Measurements from ENCODE around the gene VMO1. TPM values are rescaled to one million over a fixed set of nuclear protein-coding genes. Genes with fewer than 3 reads are reported as not detected.

Gene VMO1
- total RNA-seq, 1 donor from 2014 or later, result 0.46 TPM

- no peaks in the 10 kb centered on the region for H3K9me3 Mint-ChIP-seq
- intact Hi-C loops (cut with micrococcal nuclease), result no loop called here
Observed at GRCh38 chr17:4811471-4811870, 25.3 kb upstream of the VMO1 start.

GRCh38 chr17:4810696-4811290 is 24.6 kb upstream of the VMO1 start:
- H3K4me1 Mint-ChIP-seq (ENCODE audit: low read depth), result peaks cover 11% of the 10 kb centered on the region
- no peak for DNase-seq (ENCODE audit: low spot score)
- peaks cover 10% of the 10 kb centered on the region for H3K36me3 Mint-ChIP-seq (ENCODE audit: low read depth)
- no peak overlapping the region for H3K27ac Mint-ChIP-seq
- intact Hi-C loops (cut with micrococcal nuclease), result no loop called here
- H3K9me3 Mint-ChIP-seq, result no peaks in the 10 kb centered on the region
- H3K27me3 Mint-ChIP-seq (ENCODE audit: low read depth), result no peaks in the 10 kb centered on the region
- H3K4me3 Mint-ChIP-seq (ENCODE audit: low read depth), result no peak overlapping the region

More at GRCh38 chr17:4811471-4811870, 25.3 kb upstream of the VMO1 start:
- Mint-ChIP-seq H3K27me3 (ENCODE audit: low read depth) (no peaks in the 10 kb centered on the region), H3K4me1 (ENCODE audit: low read depth) (peaks cover 5% of the 10 kb centered on the region), H3K27ac (no peak overlapping the region), H3K36me3 (ENCODE audit: low read depth) (peaks cover 10% of the 10 kb centered on the region), H3K4me3 (ENCODE audit: low read depth) (no peak overlapping the region)
- no peak for DNase-seq (ENCODE audit: low spot score)

- peak overlapping the region; percentile 77 for H3K4me3 Mint-ChIP-seq (ENCODE audit: low read depth)
- intact Hi-C loops (cut with micrococcal nuclease), result no loop called here
- no peak for DNase-seq (ENCODE audit: low spot score)
- peaks cover 10% of the 10 kb centered on the region for H3K36me3 Mint-ChIP-seq (ENCODE audit: low read depth)
- no peaks in the 10 kb centered on the region for H3K9me3 Mint-ChIP-seq
- peaks cover 11% of the 10 kb centered on the region for H3K4me1 Mint-ChIP-seq (ENCODE audit: low read depth)
- no peaks in the 10 kb centered on the region for H3K27me3 Mint-ChIP-seq (ENCODE audit: low read depth)
- no peak overlapping the region for H3K27ac Mint-ChIP-seq
Observed at GRCh38 chr17:4808378-4808767, 22.2 kb upstream of the VMO1 start.

GRCh38 chr17:4807605-4808377 is 21.6 kb upstream of the VMO1 start:
- H3K4me3 Mint-ChIP-seq (ENCODE audit: low read depth), result peak overlapping the region; percentile 77
- intact Hi-C loops (cut with micrococcal nuclease), result no loop called here
- no peaks in the 10 kb centered on the region for H3K27me3 Mint-ChIP-seq (ENCODE audit: low read depth)

GRCh38 chr17:4806777-4807604 is 20.8 kb upstream of the VMO1 start, which contains the start of gene PLD2:
PLD2 (plus strand) TSS chr17:4807152; CDS start chr17:4807773, 621 bp downstream.
- intact Hi-C loops (cut with micrococcal nuclease), result no loop called here

More at GRCh38 chr17:4807605-4808377, 21.6 kb upstream of the VMO1 start:
- Mint-ChIP-seq H3K36me3 (ENCODE audit: low read depth) (peaks cover 10% of the 10 kb centered on the region), H3K4me1 (ENCODE audit: low read depth) (peaks cover 11% of the 10 kb centered on the region), H3K27ac (no peak overlapping the region), H3K9me3 (no peaks in the 10 kb centered on the region)
- DNase-seq (ENCODE audit: low spot score), result no peak

GRCh38 chr17:4806456-4806776 is 20.3 kb upstream of the VMO1 start:
- Mint-ChIP-seq H3K4me3 (ENCODE audit: low read depth) (peak overlapping the region; percentile 68), H3K27ac (no peak overlapping the region), H3K36me3 (ENCODE audit: low read depth) (peaks cover 10% of the 10 kb centered on the region), H3K27me3 (ENCODE audit: low read depth) (no peaks in the 10 kb centered on the region), H3K4me1 (ENCODE audit: low read depth) (peaks cover 11% of the 10 kb centered on the region), H3K9me3 (no peaks in the 10 kb centered on the region)
- intact Hi-C loops (cut with micrococcal nuclease), result no loop called here
- no peak for DNase-seq (ENCODE audit: low spot score)

More at GRCh38 chr17:4806777-4807604, 20.8 kb upstream of the VMO1 start, which contains the start of gene PLD2:
- peak within 1 kb of the TSS; percentile 77 for H3K4me3 Mint-ChIP-seq (ENCODE audit: low read depth)
- H3K27ac Mint-ChIP-seq, result no peak within 1 kb of the TSS
- peak; percentile 85 for DNase-seq (ENCODE audit: low spot score)
- H3K9me3 Mint-ChIP-seq, result no peaks in the 10 kb centered on the region
- peaks cover 11% of the 10 kb centered on the region for H3K4me1 Mint-ChIP-seq (ENCODE audit: low read depth)
- no peaks in the 10 kb centered on the region for H3K27me3 Mint-ChIP-seq (ENCODE audit: low read depth)
- peaks cover 10% of the 10 kb centered on the region for H3K36me3 Mint-ChIP-seq (ENCODE audit: low read depth)

- no peak for DNase-seq (ENCODE audit: low spot score)
Observed at GRCh38 chr17:4802228-4802627, 16.1 kb upstream of the VMO1 start, which contains the start of gene C17orf114. C17orf114 (minus strand) TSS chr17:4802328.

GRCh38 chr17:4800462-4801196 is 14.5 kb upstream of the VMO1 start:
- H3K9me3 Mint-ChIP-seq, result no peaks in the 10 kb centered on the region
- H3K27ac Mint-ChIP-seq, result no peak overlapping the region
- H3K36me3 Mint-ChIP-seq (ENCODE audit: low read depth), result peaks cover 27% of the 10 kb centered on the region
- intact Hi-C loops (cut with micrococcal nuclease), result no loop called here
- H3K4me1 Mint-ChIP-seq (ENCODE audit: low read depth), result peaks cover 8% of the 10 kb centered on the region
- H3K4me3 Mint-ChIP-seq (ENCODE audit: low read depth), result no peak overlapping the region
- no peaks in the 10 kb centered on the region for H3K27me3 Mint-ChIP-seq (ENCODE audit: low read depth)
- DNase-seq (ENCODE audit: low spot score), result no peak

More at GRCh38 chr17:4802228-4802627, 16.1 kb upstream of the VMO1 start, which contains the start of gene C17orf114:
- peaks cover 21% of the 10 kb centered on the region for H3K36me3 Mint-ChIP-seq (ENCODE audit: low read depth)
- peaks cover 10% of the 10 kb centered on the region for H3K4me1 Mint-ChIP-seq (ENCODE audit: low read depth)
- H3K27me3 Mint-ChIP-seq (ENCODE audit: low read depth), result no peaks in the 10 kb centered on the region
- H3K4me3 Mint-ChIP-seq (ENCODE audit: low read depth), result no peak within 1 kb of the TSS
- H3K9me3 Mint-ChIP-seq, result no peaks in the 10 kb centered on the region
- intact Hi-C loops (cut with micrococcal nuclease), result no loop called here
- no peak within 1 kb of the TSS for H3K27ac Mint-ChIP-seq

GRCh38 chr17:4796552-4796920 is 10.4 kb upstream of the VMO1 start:
- peaks cover 9% of the 10 kb centered on the region for H3K4me1 Mint-ChIP-seq (ENCODE audit: low read depth)
- H3K36me3 Mint-ChIP-seq (ENCODE audit: low read depth), result peaks cover 27% of the 10 kb centered on the region
- no peaks in the 10 kb centered on the region for H3K9me3 Mint-ChIP-seq
- peak overlapping the region; percentile 100 for H3K4me3 Mint-ChIP-seq (ENCODE audit: low read depth)
- DNase-seq (ENCODE audit: low spot score), result no peak
- H3K27me3 Mint-ChIP-seq (ENCODE audit: low read depth), result peaks cover 2% of the 10 kb centered on the region
- H3K27ac Mint-ChIP-seq, result peak overlapping the region; percentile 95
- intact Hi-C loops (cut with micrococcal nuclease), result loop anchor here (2.0 to 10.0 kb wide), 2 partner anchors 36 to 232 kb away; partner anchors contain the start of genes GGT6 and MINK1

- DNase-seq (ENCODE audit: low spot score), result no peak
- Mint-ChIP-seq H3K9me3 (no peaks in the 10 kb centered on the region), H3K27ac (no peak overlapping the region), H3K4me1 (ENCODE audit: low read depth) (peaks cover 11% of the 10 kb centered on the region), H3K36me3 (ENCODE audit: low read depth) (peaks cover 23% of the 10 kb centered on the region), H3K27me3 (ENCODE audit: low read depth) (peaks cover 2% of the 10 kb centered on the region), H3K4me3 (ENCODE audit: low read depth) (no peak overlapping the region)
- intact Hi-C loops (cut with micrococcal nuclease), result loop anchor here (10.0 kb wide), 1 partner anchor 230 kb away; the partner anchor contains the start of gene GGT6
Observed at GRCh38 chr17:4795168-4795567, 9.0 kb upstream of the VMO1 start.

GRCh38 chr17:4790705-4791088 is 4.5 kb upstream of the VMO1 start:
- peak overlapping the region; percentile 94 for H3K27ac Mint-ChIP-seq
- no peaks in the 10 kb centered on the region for H3K9me3 Mint-ChIP-seq
- peaks cover 33% of the 10 kb centered on the region for H3K27me3 Mint-ChIP-seq (ENCODE audit: low read depth)
- DNase-seq (ENCODE audit: low spot score), result no peak
- H3K4me3 Mint-ChIP-seq (ENCODE audit: low read depth), result peak overlapping the region; percentile 90
- intact Hi-C loops (cut with micrococcal nuclease), result loop anchor here (1.0 to 10.0 kb wide), 4 partner anchors 60 to 226 kb away; partner anchors contain the start of genes ARRB2, GGT6 and MED11
- no peaks in the 10 kb centered on the region for H3K36me3 Mint-ChIP-seq (ENCODE audit: low read depth)
- H3K4me1 Mint-ChIP-seq (ENCODE audit: low read depth), result peaks cover 20% of the 10 kb centered on the region
